ENCODE results near the gene NT5M. TPM values are rescaled to one million over a fixed set of nuclear protein-coding genes. Genes with fewer than 3 reads are reported as not detected.

The NT5M gene
- total RNA-seq, 1 donor from 2014 or later, result 1.5 TPM

DNA sequence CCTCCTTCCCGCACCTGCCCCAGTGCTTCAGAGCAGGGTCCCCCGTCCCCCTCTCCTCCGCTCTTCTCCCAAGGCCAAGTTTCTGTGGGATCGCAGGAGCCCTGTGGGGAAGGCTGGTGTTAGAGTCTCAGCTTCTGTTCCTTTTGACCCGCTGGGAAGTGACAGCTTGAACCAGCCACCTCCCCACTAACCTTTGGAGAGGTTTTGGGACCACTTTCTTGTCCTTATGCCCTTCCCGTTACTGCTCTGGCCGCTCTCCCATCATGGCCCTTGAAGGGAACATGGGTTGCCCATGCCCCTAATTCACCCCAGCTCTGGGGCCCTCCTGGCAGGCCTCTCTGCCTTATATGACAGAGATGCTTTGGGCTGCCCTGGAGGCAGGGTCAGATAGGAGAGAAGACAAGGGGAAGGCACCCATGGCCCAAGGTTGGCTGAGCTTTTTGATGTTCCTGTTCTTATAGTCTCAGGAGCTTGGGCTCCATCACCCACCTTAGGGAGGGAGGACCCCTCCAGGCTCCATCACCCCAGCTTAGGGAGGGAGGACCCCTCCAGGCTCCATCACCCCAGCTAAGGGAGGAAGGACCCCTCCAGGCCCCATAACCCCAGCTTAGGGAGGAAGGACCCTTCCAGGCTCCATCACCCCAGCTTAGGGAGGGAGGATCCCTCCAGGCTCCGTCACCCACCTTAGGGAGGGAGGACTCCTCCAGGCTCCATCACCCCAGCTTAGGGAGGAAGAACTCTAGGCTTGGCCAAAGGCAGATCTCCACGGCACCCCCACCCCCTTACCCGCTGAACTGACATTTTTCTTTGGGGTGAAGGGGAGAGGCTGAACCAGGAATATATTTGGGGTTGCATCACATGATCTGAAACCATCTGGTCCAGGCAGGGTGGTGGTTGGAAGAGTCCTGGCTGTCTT lies 45.0 kb downstream of the NT5M start:
- Histone ChIP-seq H3K36me3 (ENCODE audit: insufficient read depth, low read length) (no peaks in the 10 kb centered on the region), H2AFZ (ENCODE audit: low read depth, low read length) (no peak overlapping the region), H3K9ac (ENCODE audit: low read length) (no peak overlapping the region), H4K20me1 (ENCODE audit: insufficient read depth, low read length) (no peaks in the 10 kb centered on the region), H3K79me2 (ENCODE audit: insufficient read depth, low read length) (no peaks in the 10 kb centered on the region), H3K4me1 (ENCODE audit: insufficient read depth, low read length) (peaks cover 13% of the 10 kb centered on the region), H3K4me2 (ENCODE audit: low read length) (no peak overlapping the region), H3K9me3 (ENCODE audit: insufficient read depth, low read depth, low read length) (no peaks in the 10 kb centered on the region), H3K27ac (ENCODE audit: low read depth, low read length) (no peak overlapping the region), H3K4me3 (ENCODE audit: insufficient read depth, low read depth, low read length) (no peak overlapping the region), H3K27me3 (ENCODE audit: insufficient read depth, low read length) (no peaks in the 10 kb centered on the region)
- TF ChIP-seq EZH2 (IDR thresholded peaks at IDR 0.05; ENCODE audit: insufficient read depth, low read length), result no peak
- TF ChIP-seq, protein P1, sequence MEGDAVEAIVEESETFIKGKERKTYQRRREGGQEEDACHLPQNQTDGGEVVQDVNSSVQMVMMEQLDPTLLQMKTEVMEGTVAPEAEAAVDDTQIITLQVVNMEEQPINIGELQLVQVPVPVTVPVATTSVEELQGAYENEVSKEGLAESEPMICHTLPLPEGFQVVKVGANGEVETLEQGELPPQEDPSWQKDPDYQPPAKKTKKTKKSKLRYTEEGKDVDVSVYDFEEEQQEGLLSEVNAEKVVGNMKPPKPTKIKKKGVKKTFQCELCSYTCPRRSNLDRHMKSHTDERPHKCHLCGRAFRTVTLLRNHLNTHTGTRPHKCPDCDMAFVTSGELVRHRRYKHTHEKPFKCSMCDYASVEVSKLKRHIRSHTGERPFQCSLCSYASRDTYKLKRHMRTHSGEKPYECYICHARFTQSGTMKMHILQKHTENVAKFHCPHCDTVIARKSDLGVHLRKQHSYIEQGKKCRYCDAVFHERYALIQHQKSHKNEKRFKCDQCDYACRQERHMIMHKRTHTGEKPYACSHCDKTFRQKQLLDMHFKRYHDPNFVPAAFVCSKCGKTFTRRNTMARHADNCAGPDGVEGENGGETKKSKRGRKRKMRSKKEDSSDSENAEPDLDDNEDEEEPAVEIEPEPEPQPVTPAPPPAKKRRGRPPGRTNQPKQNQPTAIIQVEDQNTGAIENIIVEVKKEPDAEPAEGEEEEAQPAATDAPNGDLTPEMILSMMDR (IDR thresholded peaks at IDR 0.05; ENCODE audit: insufficient read depth, low read depth, low read length), result no peak
- H3K27ac Mint-ChIP-seq (ENCODE audit: unreplicated experiment), result no peak overlapping the region
- FAIRE-seq, result no peak
- no peak overlapping the region for H3K4me3 Mint-ChIP-seq (ENCODE audit: unreplicated experiment)
- H3K4me1 Mint-ChIP-seq (ENCODE audit: low read depth, unreplicated experiment), result peaks cover 7% of the 10 kb centered on the region
- H3K27me3 Mint-ChIP-seq (ENCODE audit: low read depth, unreplicated experiment), result peaks cover 12% of the 10 kb centered on the region
- no peaks in the 10 kb centered on the region for H3K9me3 Mint-ChIP-seq (ENCODE audit: unreplicated experiment)
- peaks cover 3% of the 10 kb centered on the region for H3K36me3 Mint-ChIP-seq (ENCODE audit: low read depth, unreplicated experiment)
- no peak for DNase-seq (ENCODE audit: low read depth)

DNA sequence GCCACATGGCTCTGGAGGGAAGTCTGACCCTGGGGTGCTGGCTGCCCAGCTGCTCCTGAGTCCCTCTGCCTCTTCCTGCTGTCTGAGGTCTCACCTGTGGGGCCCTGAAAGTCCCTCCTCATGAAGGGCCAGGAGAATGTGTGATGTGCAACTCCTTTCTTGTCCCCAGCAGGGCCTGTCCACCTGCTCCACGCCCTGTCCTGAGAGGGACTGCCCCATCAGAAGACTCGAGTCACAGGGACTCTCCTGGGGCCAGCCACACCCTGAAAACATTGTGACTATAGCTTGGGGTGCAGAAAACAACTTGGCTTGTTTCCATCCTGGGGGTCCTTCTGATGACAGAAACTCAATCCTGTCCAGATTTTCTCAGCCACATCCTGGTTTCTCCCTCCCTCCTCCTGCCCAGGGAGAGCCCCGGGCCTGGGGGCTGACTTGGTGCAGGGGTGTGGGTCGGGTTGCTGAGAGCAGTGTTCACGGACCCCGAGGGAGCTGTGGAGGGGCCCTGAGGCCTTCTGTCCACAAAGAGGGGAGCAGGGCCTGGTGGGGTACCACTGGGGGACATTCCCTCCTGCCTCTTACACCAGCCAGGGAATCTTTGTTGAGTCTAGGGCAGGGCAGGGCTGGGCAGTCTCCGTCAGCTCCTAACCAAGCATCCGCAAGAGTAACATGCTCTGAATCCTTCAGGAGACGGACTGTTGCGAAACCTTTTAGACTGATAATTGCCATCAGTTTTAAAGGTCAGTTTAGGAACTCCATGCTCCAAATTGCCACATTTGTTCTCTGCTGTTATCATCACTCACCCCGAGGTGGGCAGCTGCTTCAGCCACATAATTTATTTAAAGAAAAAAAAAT lies 45.9 kb downstream of the NT5M start:
- H3K4me1 Mint-ChIP-seq (ENCODE audit: low read depth, unreplicated experiment), result peaks cover 7% of the 10 kb centered on the region
- Histone ChIP-seq H3K9ac (ENCODE audit: low read length) (no peak overlapping the region), H3K4me2 (ENCODE audit: low read length) (no peak overlapping the region), H3K36me3 (ENCODE audit: insufficient read depth, low read length) (no peaks in the 10 kb centered on the region), H2AFZ (ENCODE audit: low read depth, low read length) (no peak overlapping the region), H3K27ac (ENCODE audit: low read depth, low read length) (no peak overlapping the region), H3K4me1 (ENCODE audit: insufficient read depth, low read length) (peaks cover 13% of the 10 kb centered on the region), H3K27me3 (ENCODE audit: insufficient read depth, low read length) (no peaks in the 10 kb centered on the region), H3K79me2 (ENCODE audit: insufficient read depth, low read length) (no peaks in the 10 kb centered on the region), H4K20me1 (ENCODE audit: insufficient read depth, low read length) (no peaks in the 10 kb centered on the region), H3K4me3 (ENCODE audit: insufficient read depth, low read depth, low read length) (no peak overlapping the region), H3K9me3 (ENCODE audit: insufficient read depth, low read depth, low read length) (no peaks in the 10 kb centered on the region)
- H3K9me3 Mint-ChIP-seq (ENCODE audit: unreplicated experiment), result no peaks in the 10 kb centered on the region
- DNase-seq (ENCODE audit: low read depth) (no peak), FAIRE-seq (no peak)
- no peak overlapping the region for H3K27ac Mint-ChIP-seq (ENCODE audit: unreplicated experiment)
- H3K4me3 Mint-ChIP-seq (ENCODE audit: unreplicated experiment), result no peak overlapping the region
- peaks cover 12% of the 10 kb centered on the region for H3K27me3 Mint-ChIP-seq (ENCODE audit: low read depth, unreplicated experiment)
- TF ChIP-seq, protein P1 (IDR thresholded peaks at IDR 0.05; ENCODE audit: insufficient read depth, low read depth, low read length), result no peak
- TF ChIP-seq EZH2 (IDR thresholded peaks at IDR 0.05; ENCODE audit: insufficient read depth, low read length), result no peak
- H3K36me3 Mint-ChIP-seq (ENCODE audit: low read depth, unreplicated experiment), result peaks cover 3% of the 10 kb centered on the region

Data from astrocyte (in vitro differentiated cells and primary cell).